ENCODE results near the gene HERPUD2.

GRCh38 chr7:35697414-35698175, 2.7 kb upstream of the HERPUD2 start:
- TF ChIP-seq CTCF (IDR thresholded peaks at IDR 0.05): no peak
- no peak for TF ChIP-seq POLR2A (IDR thresholded peaks at IDR 0.05)

All from heart left ventricle (tissue), 13 donors.